GM12878 (cell line): ENCODE measurements around the gene CEP295NL. TPM values are rescaled to one million over a fixed set of nuclear protein-coding genes. Genes with fewer than 3 reads are reported as not detected.

ENCODE experiments used
- ATAC-seq: fragments of 200-7000 bp; cut with Tn5 transposase; 3 replicates; pipeline ENCODE4 v1.9.1; 2020; ENCODE audit warnings: mild to moderate bottlenecking, moderate library complexity
- BruUV-seq: library from RNA; stranded (reverse); fragments of 400-500 nt; replicated peaks from 2 replicates; lab custom pipeline; 2021; lab: Mats Ljungman, UMichigan
- CTCF ChIA-PET: fragments of 300-600 bp; sonication (Branson Sonifier 250); formaldehyde crosslinking; extraction: SDS; loops from one replicate; lab custom pipeline; 2021; ENCODE audit warnings: inconsistent platforms; lab: Yijun Ruan, JAX
- POLR2A ChIA-PET: fragments of 350-600 bp; formaldehyde crosslinking; extraction: SDS; loops from one replicate; lab custom pipeline; 2021; ENCODE audit warnings: inconsistent platforms; lab: Charles Lee
- RAD21 ChIA-PET: fragments of 300-600 bp; sonication (Branson Sonifier 250); formaldehyde crosslinking; loops from one replicate; lab custom pipeline; 2023; ENCODE audit warnings: antibody characterized with exemption; ENCODE audit not compliant: unreplicated experiment; lab: Charles Lee
- SMC1A ChIA-PET: fragments of 300-600 bp; sonication (Branson Sonifier 250); formaldehyde crosslinking; loops from one replicate; lab custom pipeline; 2023; ENCODE audit not compliant: unreplicated experiment, uncharacterized antibody; lab: Charles Lee
- DNase-seq: peaks from one replicate; pipeline ENCODE4 v3.0.0-alpha.2; 2011; ENCODE audit warnings: low read depth, low spot score
- FAIRE-seq: peaks from 3 replicates; lab custom pipeline; 2011; peaks lifted over from hg19 to GRCh38; lab: Jason Lieb, UNC
- H2AFZ ChIP-seq: 2 replicates; pipeline ENCODE4 v1.6.0; 2011; ENCODE audit warnings: low read depth, low read length, control low read depth; ENCODE audit not compliant: control insufficient read depth
- H3K27ac ChIP-seq: 2 replicates; pipeline ENCODE4 v1.5.1; 2011; ENCODE audit warnings: control low read depth; ENCODE audit not compliant: control insufficient read depth, insufficient read depth
- H3K27me3 ChIP-seq, 2 experiments: replicated peaks in 1 of 2; 2 replicates each; pipeline versions ENCODE4 v1.6.0 to v1.6.1; 2011; ENCODE audit warnings: low read length in 1 of 2; ENCODE audit not compliant: control insufficient read depth in 2 of 2, insufficient read depth in 2 of 2
- H3K36me3 ChIP-seq, 2 experiments: 2 replicates each; pipeline ENCODE4 v1.5.1; 2011; ENCODE audit warnings: low read length in 1 of 2; ENCODE audit not compliant: control insufficient read depth in 2 of 2, insufficient read depth in 2 of 2
- H3K4me1 ChIP-seq: 2 replicates; pipeline ENCODE4 v1.6.1; 2011; ENCODE audit warnings: mild to moderate bottlenecking, low read length, moderate library complexity, mixed read lengths; ENCODE audit not compliant: control insufficient read depth, insufficient read depth
- H3K4me2 ChIP-seq: 2 replicates; pipeline ENCODE4 v1.6.0; 2011; ENCODE audit warnings: control low read depth; ENCODE audit not compliant: control insufficient read depth, insufficient read depth
- H3K4me3 ChIP-seq: fragments of 200-600 bp; sonication (generic); 2 replicates; pipeline ENCODE4 v1.5.1; 2016
- H3K79me2 ChIP-seq: 2 replicates; pipeline ENCODE4 v1.6.0; 2011; ENCODE audit warnings: low read length; ENCODE audit not compliant: control insufficient read depth, insufficient read depth
- H3K9ac ChIP-seq: 2 replicates; pipeline ENCODE4 v1.8.0; 2011; ENCODE audit warnings: low read length, control low read depth, mixed read lengths; ENCODE audit not compliant: control insufficient read depth, insufficient read depth
- H3K9me3 ChIP-seq: replicated peaks from 3 replicates; pipeline ENCODE4 v1.5.1; 2011; ENCODE audit warnings: mild to moderate bottlenecking, low read length; ENCODE audit not compliant: control insufficient read depth, insufficient read depth
- H4K20me1 ChIP-seq: 2 replicates; pipeline ENCODE4 v1.6.0; 2011; ENCODE audit not compliant: control insufficient read depth, insufficient read depth
- ATF7 ChIP-seq: fragments of 450-650 bp; IDR thresholded peaks from 2 replicates; pipeline ENCODE4 v1.6.1; 2016; ENCODE audit warnings: low read depth, mild to moderate bottlenecking
- ETV6 ChIP-seq, 2 experiments: fragments of 450-650 bp in 1 of 2; IDR thresholded peaks in 1 of 2; conservative IDR thresholded peaks in 1 of 2; 2 replicates each; pipeline ENCODE4 v1.6.1; 2014; ENCODE audit warnings: antibody characterized with exemption in 1 of 2, borderline replicate concordance in 1 of 2, low read depth in 1 of 2, mild to moderate bottlenecking in 1 of 2, moderate library complexity in 1 of 2
- HDAC2 ChIP-seq: fragments of 200-600 bp; sonication (generic); IDR thresholded peaks from 2 replicates; pipeline ENCODE4 v1.6.1; 2017
- KLF5 ChIP-seq: fragments of 450-650 bp; IDR thresholded peaks from 2 replicates; pipeline ENCODE4 v1.6.1; 2014; ENCODE audit warnings: mild to moderate bottlenecking; ENCODE audit not compliant: partially characterized antibody
- MXI1 ChIP-seq: fragments of 150-350 bp; IDR thresholded peaks from 2 replicates; pipeline ENCODE4 v1.6.1; 2011; ENCODE audit warnings: low read depth, mild to moderate bottlenecking, inconsistent platforms, low read length, improper control_type of control experiment
- NFIC ChIP-seq: IDR thresholded peaks from 2 replicates; pipeline ENCODE4 v1.6.1; 2012; ENCODE audit warnings: low read depth, mild to moderate bottlenecking, inconsistent platforms, low read length, moderate library complexity
- NFYB ChIP-seq: IDR thresholded peaks from 2 replicates; pipeline ENCODE4 v1.6.1; 2011; ENCODE audit warnings: low read depth, mild to moderate bottlenecking, low read length, improper control_type of control experiment, moderate library complexity; ENCODE audit not compliant: insufficient read depth
- RAD21 ChIP-seq: IDR thresholded peaks from 2 replicates; pipeline ENCODE4 v1.6.1; 2011; ENCODE audit warnings: mild to moderate bottlenecking, low read depth, low read length, moderate library complexity; ENCODE audit not compliant: insufficient read depth
- SMAD5 ChIP-seq: IDR thresholded peaks from 2 replicates; pipeline ENCODE4 v1.6.1; 2016; ENCODE audit warnings: antibody characterized with exemption, low read depth
- TARDBP ChIP-seq: IDR thresholded peaks from 2 replicates; pipeline ENCODE4 v1.6.1; 2016; ENCODE audit warnings: borderline replicate concordance
- TCF3 ChIP-seq: IDR thresholded peaks from 2 replicates; pipeline ENCODE4 v1.6.1; 2012; ENCODE audit warnings: low read depth, mild to moderate bottlenecking, low read length, borderline replicate concordance; ENCODE audit not compliant: insufficient read depth
- YY1 ChIP-seq: IDR thresholded peaks from 2 replicates; pipeline ENCODE4 v1.6.1; 2011; ENCODE audit warnings: low read depth, mild to moderate bottlenecking, low read length
- ZNF24 ChIP-seq: fragments of 450-650 bp; IDR thresholded peaks from 2 replicates; pipeline ENCODE4 v1.6.1; 2017; ENCODE audit warnings: antibody characterized with exemption, mild to moderate bottlenecking
- ZNF274 ChIP-seq: IDR thresholded peaks from one replicate; pipeline ENCODE4 v1.8.0; 2011; ENCODE audit not compliant: insufficient read length, insufficient read depth
- ZSCAN29 ChIP-seq: fragments of 450-650 bp; IDR thresholded peaks from 2 replicates; pipeline ENCODE4 v1.6.1; 2017; ENCODE audit warnings: mild to moderate bottlenecking, moderate library complexity
- WGBS: methylation state at CpG from one replicate; pipeline ENCODE4 v1.1.6; 2016; ENCODE audit warnings: low lambda C conversion rate; ENCODE audit not compliant: insufficient replicate concordance, insufficient coverage; ENCODE audit errors: missing lambda C conversion rate; 5-methylcytosine and 5-hydroxymethylcytosine counted together
- in situ Hi-C: fragments of 300-500 bp; cut with MboI; formaldehyde crosslinking; loops from 9 replicates; pipeline ENCODE4 v1.14.3; 2018; ENCODE audit warnings: mixed read lengths
- intact Hi-C: fragments of 100-400 bp; cut with micrococcal nuclease; formaldehyde crosslinking; loops from one replicate; pipeline ENCODE4 v1.14.2; 2022; ENCODE audit not compliant: unreplicated experiment
- polyA plus RNA-seq, 11 experiments: library from polyadenylated mRNA; depleted of rRNA in 4 of 11; unstranded in 6 of 11; stranded (reverse) in 5 of 11; fragments of >200 nt; fragmentation: Nextera tagmentation in 4 of 11; fragmentation: Illumina TruSeq in 1 of 11; extraction: Ambion mirVana in 4 of 11; extraction: Trizol in 1 of 11; gene quantifications; 1 replicate in 1 of 11; 2 replicates in 10 of 11; pipeline versions ENCODE4 v1.2.1 to v1.2.3, GENCODE V29; 2011 to 2016; ENCODE audit warnings: inconsistent platforms in 2 of 11, missing spikeins in 2 of 11, low read depth in 1 of 11
- total RNA-seq, 4 experiments: library from RNA; depleted of rRNA in 3 of 4; stranded (reverse); fragments of >200 nt in 3 of 4; fragmentation: Illumina TruSeq in 1 of 4; extraction: Trizol in 1 of 4; gene quantifications; 2 replicates each; pipeline versions ENCODE4 v1.2.1 to v1.2.3, GENCODE V29; 2013 to 2021
- TF ChIP-seq, protein P1 (sequence below): fragments of 450-650 bp; IDR thresholded peaks from 2 replicates; pipeline ENCODE4 v1.6.1; 2016; ENCODE audit warnings: mild to moderate bottlenecking
- TF ChIP-seq, protein P2 (sequence below): fragments of 150-350 bp; IDR thresholded peaks from 2 replicates; pipeline ENCODE4 v1.6.1; 2014; ENCODE audit warnings: mild to moderate bottlenecking, low read depth, low read length

The CEP295NL gene
- total and polyA plus RNA-seq, 10 of the 15 experiments (the other 5 are each of a cell fraction or from before 2014, with no cell fraction given) = not detected

DNA sequence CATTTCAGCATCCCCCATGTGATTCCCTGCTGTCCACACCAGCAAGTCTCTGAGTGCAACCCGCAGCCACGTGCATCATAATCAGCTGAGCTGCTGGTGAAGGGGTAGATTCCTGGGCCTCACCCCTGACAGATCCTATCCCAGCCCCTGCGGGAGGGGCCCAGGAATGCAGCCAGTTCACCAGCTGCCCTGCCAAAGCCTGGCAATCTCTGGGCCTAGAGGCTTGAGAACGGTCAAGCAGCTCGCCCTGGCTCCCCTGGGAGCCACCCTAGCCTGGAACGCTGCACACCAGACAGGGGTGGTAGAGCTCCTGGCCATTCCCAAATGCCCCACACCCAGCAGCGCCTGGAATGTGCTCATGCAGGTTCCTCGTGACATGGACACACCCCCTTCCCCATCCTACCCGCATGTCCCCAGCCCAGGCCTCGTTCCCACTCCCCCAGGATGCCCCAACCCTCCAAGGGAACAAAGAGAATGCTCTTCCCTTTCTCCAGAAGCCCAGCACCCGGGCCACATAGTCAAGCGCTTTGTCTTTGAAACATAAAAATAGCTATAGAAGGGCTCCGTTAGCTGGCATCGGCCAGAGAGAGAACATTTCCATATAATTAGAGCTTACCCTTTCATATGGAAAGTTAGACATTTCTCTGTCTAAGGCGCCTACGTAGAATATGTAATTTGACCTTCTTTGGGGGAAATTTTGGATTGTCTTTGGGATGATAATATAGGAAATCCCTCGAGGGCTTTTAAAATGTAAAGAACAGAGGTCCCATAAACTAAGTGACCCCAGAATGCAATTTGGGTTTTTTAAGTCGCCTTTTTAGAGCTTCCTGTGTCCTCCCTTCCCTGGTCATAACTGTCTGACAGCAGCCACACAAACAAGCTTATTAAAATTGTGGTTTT is 3.4 kb downstream of the CEP295NL start:
- no TSS peak for BruUV-seq
- TF ChIP-seq TCF3 (no peak), SMAD5 (no peak), ZNF274 (no peak), ATF7 (no peak), NFYB (no peak), MXI1 (no peak), ZNF24 (no peak), KLF5 (no peak), RAD21 (no peak), YY1 (no peak), HDAC2 (no peak), ETV6 (conservative IDR thresholded peaks at IDR 0.05 in 1 of 2, IDR thresholded peaks at IDR 0.05 in 1 of 2; ENCODE audit: borderline replicate concordance in 1 of 2, low read depth in 1 of 2) (no peak), TARDBP (no peak), NFIC (no peak), ZSCAN29 (no peak)
- TF ChIP-seq, protein P1, sequence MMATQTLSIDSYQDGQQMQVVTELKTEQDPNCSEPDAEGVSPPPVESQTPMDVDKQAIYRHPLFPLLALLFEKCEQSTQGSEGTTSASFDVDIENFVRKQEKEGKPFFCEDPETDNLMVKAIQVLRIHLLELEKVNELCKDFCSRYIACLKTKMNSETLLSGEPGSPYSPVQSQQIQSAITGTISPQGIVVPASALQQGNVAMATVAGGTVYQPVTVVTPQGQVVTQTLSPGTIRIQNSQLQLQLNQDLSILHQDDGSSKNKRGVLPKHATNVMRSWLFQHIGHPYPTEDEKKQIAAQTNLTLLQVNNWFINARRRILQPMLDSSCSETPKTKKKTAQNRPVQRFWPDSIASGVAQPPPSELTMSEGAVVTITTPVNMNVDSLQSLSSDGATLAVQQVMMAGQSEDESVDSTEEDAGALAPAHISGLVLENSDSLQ = no peak
- TF ChIP-seq, protein P2, sequence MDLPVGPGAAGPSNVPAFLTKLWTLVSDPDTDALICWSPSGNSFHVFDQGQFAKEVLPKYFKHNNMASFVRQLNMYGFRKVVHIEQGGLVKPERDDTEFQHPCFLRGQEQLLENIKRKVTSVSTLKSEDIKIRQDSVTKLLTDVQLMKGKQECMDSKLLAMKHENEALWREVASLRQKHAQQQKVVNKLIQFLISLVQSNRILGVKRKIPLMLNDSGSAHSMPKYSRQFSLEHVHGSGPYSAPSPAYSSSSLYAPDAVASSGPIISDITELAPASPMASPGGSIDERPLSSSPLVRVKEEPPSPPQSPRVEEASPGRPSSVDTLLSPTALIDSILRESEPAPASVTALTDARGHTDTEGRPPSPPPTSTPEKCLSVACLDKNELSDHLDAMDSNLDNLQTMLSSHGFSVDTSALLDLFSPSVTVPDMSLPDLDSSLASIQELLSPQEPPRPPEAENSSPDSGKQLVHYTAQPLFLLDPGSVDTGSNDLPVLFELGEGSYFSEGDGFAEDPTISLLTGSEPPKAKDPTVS = no peak

More for the DNA sequence above, 3.4 kb downstream of the CEP295NL start:
- POLR2A ChIA-PET = no interaction called here
- 30% methylated on average over 17 of the region's 18 CpGs for WGBS
- SMC1A ChIA-PET = interaction anchor here (1.2 kb wide), 1 partner anchor 9 kb away, joined by 3 read pairs; no protein-coding TSS in a partner anchor
- Histone ChIP-seq H4K20me1 (no peaks in the 10 kb centered on the region), H3K27me3 (0 out of 4 replicates have a peak, but pooled peaks cover 0 to 4% of the 10 kb centered on the region in 2 experiments), H3K9ac (no peak overlapping the region), H3K4me2 (no peak overlapping the region), H3K4me3 (no peak overlapping the region), H2AFZ (no peak overlapping the region), H3K4me1 (no peaks in the 10 kb centered on the region), H3K9me3 (no peaks in the 10 kb centered on the region), H3K79me2 (no peaks in the 10 kb centered on the region), H3K27ac (no peak overlapping the region), H3K36me3 (no peaks in the 10 kb centered on the region)
- no peak for DNase-seq
- in situ Hi-C loops (loop anchor here (5.0 kb wide), 1 partner anchor 52 kb away; no protein-coding TSS in a partner anchor), intact Hi-C loops (no loop called here)
- no peak for FAIRE-seq
- RAD21 ChIA-PET = interaction anchor here (0.9 kb wide), 1 partner anchor 34 kb away, joined by 4 read pairs; no protein-coding TSS in a partner anchor
- CTCF ChIA-PET = interaction anchor here (1.0 kb wide), 1 partner anchor 501 kb away, joined by 5 read pairs; no protein-coding TSS in a partner anchor
- no peak for ATAC-seq
